Measurements from ENCODE around the gene NDUFAF8.

The NDUFAF8 gene

GRCh38 chr17:81191116-81191515 is 48.0 kb upstream of the NDUFAF8 start:
- Histone ChIP-seq H2BK15ac (ENCODE audit: low read length) (no peak overlapping the region), H2BK12ac (ENCODE audit: low read length) (no peak overlapping the region), H3K4me3 (ENCODE audit: low read length in 2 of 2) (peak overlapping the region in 1 of 2 donors; percentile 33), H2BK120ac (ENCODE audit: low read depth, low read length) (no peak overlapping the region), H4K8ac (ENCODE audit: low read depth, low read length) (no peak overlapping the region), H2BK5ac (ENCODE audit: low read length) (peak overlapping the region; percentile 39), H3K4me2 (ENCODE audit: insufficient read depth, low read length, poor library complexity, severe bottlenecking) (no peak overlapping the region), H3K9ac (ENCODE audit: low read depth, low read length, poor library complexity) (no peak overlapping the region), H3K79me1 (ENCODE audit: low read depth, low read length) (peaks cover 2% of the 10 kb centered on the region), H3K9me3 (replicated peaks in 1 of 2; ENCODE audit: control insufficient read depth in 2 of 2, insufficient read depth in 1 of 2, low read depth in 1 of 2, low read length in 2 of 2) (no peaks in the 10 kb centered on the region), H2AFZ (ENCODE audit: low read length) (no peak overlapping the region), H3K4me1 (ENCODE audit: control insufficient read depth in 2 of 2, insufficient read depth in 1 of 2, low read depth in 1 of 2, low read length in 2 of 2) (no peaks in the 10 kb centered on the region), H3K27ac (replicated peaks; ENCODE audit: low read length) (no peak overlapping the region), H3K4ac (ENCODE audit: low read length) (no peak overlapping the region), H3K23ac (ENCODE audit: low read depth, low read length, poor library complexity) (no peak overlapping the region), H2AK5ac (ENCODE audit: low read depth, low read length) (no peak overlapping the region), H4K91ac (ENCODE audit: low read depth, low read length, poor library complexity) (no peak overlapping the region), H3K27me3 (ENCODE audit: control insufficient read depth in 3 of 3, insufficient read depth in 3 of 3, low read depth in 1 of 3, low read length in 3 of 3) (no peaks in the 10 kb centered on the region), H3K14ac (ENCODE audit: low read length) (no peak overlapping the region), H3K18ac (ENCODE audit: low read length) (no peak overlapping the region), H3K36me3 (replicated peaks in 1 of 2; ENCODE audit: control insufficient read depth in 2 of 2, insufficient read depth in 2 of 2, low read length in 2 of 2) (peaks cover 34 to 71% of the 10 kb centered on the region in 2 donors)
- no peak for DNase-seq (ENCODE audit: low spot score)
- WGBS, 2 donors (ENCODE audit: extremely low coverage in 2 of 2, insufficient read length in 2 of 2, insufficient replicate concordance in 1 of 2) = no CpG with 5 or more reads among the region's 20 CpGs

- no peak overlapping the region for H2AFZ ChIP-seq (ENCODE audit: low read length)
- no peak overlapping the region for H3K4me3 ChIP-seq (ENCODE audit: low read length in 2 of 2)
- no peak overlapping the region for H3K4me2 ChIP-seq (ENCODE audit: insufficient read depth, low read length, poor library complexity, severe bottlenecking)
- no CpG with 5 or more reads among the region's 14 CpGs for WGBS, 2 donors (ENCODE audit: extremely low coverage in 2 of 2, insufficient read length in 2 of 2, insufficient replicate concordance in 1 of 2)
- no peak for DNase-seq (ENCODE audit: low spot score)
- no peaks in the 10 kb centered on the region for H3K4me1 ChIP-seq (ENCODE audit: control insufficient read depth in 2 of 2, insufficient read depth in 1 of 2, low read depth in 1 of 2, low read length in 2 of 2)
- no peak overlapping the region for H2BK120ac ChIP-seq (ENCODE audit: low read depth, low read length)
- no peak overlapping the region for H2BK12ac ChIP-seq (ENCODE audit: low read length)
- no peak overlapping the region for H3K18ac ChIP-seq (ENCODE audit: low read length)
- no peak overlapping the region for H3K27ac ChIP-seq (replicated peaks; ENCODE audit: low read length)
- no peak overlapping the region for H3K14ac ChIP-seq (ENCODE audit: low read length)
- H3K23ac ChIP-seq (ENCODE audit: low read depth, low read length, poor library complexity) = peak overlapping the region; percentile 44
- no peaks in the 10 kb centered on the region for H3K9me3 ChIP-seq (replicated peaks in 1 of 2; ENCODE audit: control insufficient read depth in 2 of 2, insufficient read depth in 1 of 2, low read depth in 1 of 2, low read length in 2 of 2)
- H2BK5ac ChIP-seq (ENCODE audit: low read length) = no peak overlapping the region
- no peak overlapping the region for H2BK15ac ChIP-seq (ENCODE audit: low read length)
- no peak overlapping the region for H3K4ac ChIP-seq (ENCODE audit: low read length)
- H3K36me3 ChIP-seq (replicated peaks in 1 of 2; ENCODE audit: control insufficient read depth in 2 of 2, insufficient read depth in 2 of 2, low read length in 2 of 2) = peaks cover 37 to 76% of the 10 kb centered on the region in 2 donors
- H3K79me1 ChIP-seq (ENCODE audit: low read depth, low read length) = peaks cover 2% of the 10 kb centered on the region
- H4K91ac ChIP-seq (ENCODE audit: low read depth, low read length, poor library complexity) = no peak overlapping the region
- H3K9ac ChIP-seq (ENCODE audit: low read depth, low read length, poor library complexity) = peak overlapping the region; percentile 60
- H2AK5ac ChIP-seq (ENCODE audit: low read depth, low read length) = no peak overlapping the region
- no peaks in the 10 kb centered on the region for H3K27me3 ChIP-seq (ENCODE audit: control insufficient read depth in 3 of 3, insufficient read depth in 3 of 3, low read depth in 1 of 3, low read length in 3 of 3)
- no peak overlapping the region for H4K8ac ChIP-seq (ENCODE audit: low read depth, low read length)
These were observed 47.5 kb upstream of the NDUFAF8 start for GRCh38 chr17:81191646-81192045.

GRCh38 chr17:81192386-81193050 is 46.6 kb upstream of the NDUFAF8 start:
- H2BK15ac ChIP-seq (ENCODE audit: low read length) = no peak overlapping the region
- no peak overlapping the region for H2BK5ac ChIP-seq (ENCODE audit: low read length)
- H4K8ac ChIP-seq (ENCODE audit: low read depth, low read length) = no peak overlapping the region
- peaks cover 37 to 84% of the 10 kb centered on the region in 2 donors for H3K36me3 ChIP-seq (replicated peaks in 1 of 2; ENCODE audit: control insufficient read depth in 2 of 2, insufficient read depth in 2 of 2, low read length in 2 of 2)
- no peak overlapping the region for H3K27ac ChIP-seq (replicated peaks; ENCODE audit: low read length)
- no peak overlapping the region for H3K4me3 ChIP-seq (ENCODE audit: low read length in 2 of 2)
- H2AK5ac ChIP-seq (ENCODE audit: low read depth, low read length) = no peak overlapping the region
- no peaks in the 10 kb centered on the region for H3K27me3 ChIP-seq (ENCODE audit: control insufficient read depth in 3 of 3, insufficient read depth in 3 of 3, low read depth in 1 of 3, low read length in 3 of 3)
- H3K18ac ChIP-seq (ENCODE audit: low read length) = no peak overlapping the region
- no peak overlapping the region for H3K14ac ChIP-seq (ENCODE audit: low read length)
- WGBS, 2 donors (ENCODE audit: extremely low coverage in 2 of 2, insufficient read length in 2 of 2, insufficient replicate concordance in 1 of 2) = no CpG with 5 or more reads among the region's 34 CpGs
- H3K23ac ChIP-seq (ENCODE audit: low read depth, low read length, poor library complexity) = no peak overlapping the region
- H3K4ac ChIP-seq (ENCODE audit: low read length) = no peak overlapping the region
- peaks cover 2% of the 10 kb centered on the region for H3K79me1 ChIP-seq (ENCODE audit: low read depth, low read length)
- no peak overlapping the region for H3K4me2 ChIP-seq (ENCODE audit: insufficient read depth, low read length, poor library complexity, severe bottlenecking)
- H2BK12ac ChIP-seq (ENCODE audit: low read length) = no peak overlapping the region
- no peaks in the 10 kb centered on the region for H3K4me1 ChIP-seq (ENCODE audit: control insufficient read depth in 2 of 2, insufficient read depth in 1 of 2, low read depth in 1 of 2, low read length in 2 of 2)
- H3K9ac ChIP-seq (ENCODE audit: low read depth, low read length, poor library complexity) = no peak overlapping the region
- no peak overlapping the region for H2AFZ ChIP-seq (ENCODE audit: low read length)
- DNase-seq (ENCODE audit: low spot score) = no peak
- H4K91ac ChIP-seq (ENCODE audit: low read depth, low read length, poor library complexity) = no peak overlapping the region
- H2BK120ac ChIP-seq (ENCODE audit: low read depth, low read length) = no peak overlapping the region
- H3K9me3 ChIP-seq (replicated peaks in 1 of 2; ENCODE audit: control insufficient read depth in 2 of 2, insufficient read depth in 1 of 2, low read depth in 1 of 2, low read length in 2 of 2) = no peaks in the 10 kb centered on the region

DNA sequence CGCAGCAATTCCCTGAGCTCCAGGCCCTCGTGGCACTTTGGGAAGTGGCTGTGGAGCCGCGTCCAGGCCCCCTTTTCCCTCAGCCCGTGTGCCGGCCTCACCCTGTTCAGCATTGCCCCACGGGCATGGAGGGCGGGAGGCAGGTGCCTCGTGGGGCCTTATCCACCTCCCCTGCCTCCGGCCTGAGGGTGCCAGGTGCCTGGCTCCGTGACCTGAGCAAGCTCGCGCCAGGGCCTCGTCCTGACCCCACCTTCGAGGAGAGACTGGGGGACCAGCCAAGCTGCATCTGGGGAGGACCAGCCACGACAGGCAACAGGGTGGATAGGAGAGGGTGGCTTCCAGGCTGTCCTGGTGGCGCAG is 46.1 kb upstream of the NDUFAF8 start:
- H3K79me1 ChIP-seq (ENCODE audit: low read depth, low read length) = peaks cover 2% of the 10 kb centered on the region
- no peak overlapping the region for H3K4me2 ChIP-seq (ENCODE audit: insufficient read depth, low read length, poor library complexity, severe bottlenecking)
- peak overlapping the region; percentile 21 for H3K9ac ChIP-seq (ENCODE audit: low read depth, low read length, poor library complexity)
- H2AFZ ChIP-seq (ENCODE audit: low read length) = no peak overlapping the region
- no peak overlapping the region for H4K91ac ChIP-seq (ENCODE audit: low read depth, low read length, poor library complexity)
- no peaks in the 10 kb centered on the region for H3K4me1 ChIP-seq (ENCODE audit: control insufficient read depth in 2 of 2, insufficient read depth in 1 of 2, low read depth in 1 of 2, low read length in 2 of 2)
- no peak overlapping the region for H3K4ac ChIP-seq (ENCODE audit: low read length)
- H2BK12ac ChIP-seq (ENCODE audit: low read length) = no peak overlapping the region
- H2BK15ac ChIP-seq (ENCODE audit: low read length) = no peak overlapping the region
- DNase-seq (ENCODE audit: low spot score) = no peak
- H3K18ac ChIP-seq (ENCODE audit: low read length) = no peak overlapping the region
- H3K27ac ChIP-seq (replicated peaks; ENCODE audit: low read length) = no peak overlapping the region
- no peak overlapping the region for H2BK120ac ChIP-seq (ENCODE audit: low read depth, low read length)
- H3K36me3 ChIP-seq (replicated peaks in 1 of 2; ENCODE audit: control insufficient read depth in 2 of 2, insufficient read depth in 2 of 2, low read length in 2 of 2) = peaks cover 42 to 88% of the 10 kb centered on the region in 2 donors
- no CpG with 5 or more reads among the region's 17 CpGs for WGBS, 2 donors (ENCODE audit: extremely low coverage in 2 of 2, insufficient read length in 2 of 2, insufficient replicate concordance in 1 of 2)
- no peaks in the 10 kb centered on the region for H3K27me3 ChIP-seq (ENCODE audit: control insufficient read depth in 3 of 3, insufficient read depth in 3 of 3, low read depth in 1 of 3, low read length in 3 of 3)
- no peaks in the 10 kb centered on the region for H3K9me3 ChIP-seq (replicated peaks in 1 of 2; ENCODE audit: control insufficient read depth in 2 of 2, insufficient read depth in 1 of 2, low read depth in 1 of 2, low read length in 2 of 2)
- H4K8ac ChIP-seq (ENCODE audit: low read depth, low read length) = no peak overlapping the region
- no peak overlapping the region for H2AK5ac ChIP-seq (ENCODE audit: low read depth, low read length)
- H3K4me3 ChIP-seq (ENCODE audit: low read length in 2 of 2) = no peak overlapping the region
- no peak overlapping the region for H3K23ac ChIP-seq (ENCODE audit: low read depth, low read length, poor library complexity)
- peak overlapping the region; percentile 39 for H2BK5ac ChIP-seq (ENCODE audit: low read length)
- H3K14ac ChIP-seq (ENCODE audit: low read length) = no peak overlapping the region
